Right lobe of liver (tissue), 6 donors: ENCODE data around the gene LDB2. TPM values are rescaled to one million over a fixed set of nuclear protein-coding genes. Genes with fewer than 3 reads are reported as not detected.

ENCODE experiments used
- ATAC-seq, 4 donors: fragments of 200-7000 bp; cut with Tn5 transposase; one replicate each; pipeline ENCODE4 v1.9.1; 2020; ENCODE audit warnings: mild to moderate bottlenecking in 4 of 4, moderate library complexity in 4 of 4
- DNase-seq, 3 donors: peaks; one replicate each; pipeline ENCODE4 v3.0.0-alpha.2; 2020
- H3K27ac ChIP-seq, 3 donors: fragments of 200-600 bp; one replicate each; pipeline ENCODE4 v1.8.0; 2022
- H3K27me3 ChIP-seq, 2 donors: fragments of 200-600 bp; one replicate each; pipeline ENCODE4 v1.8.0; 2022
- H3K36me3 ChIP-seq, 4 donors: fragments of 200-600 bp; sonication (generic) in 1 of 4; one replicate each; pipeline versions ENCODE4 v1.5.1 to v1.8.0; 2017 to 2022; ENCODE audit warnings: control low read depth in 1 of 4
- H3K4me1 ChIP-seq, 4 donors: fragments of 200-600 bp; sonication (generic) in 1 of 4; one replicate each; pipeline versions ENCODE4 v1.5.1 to v1.8.0; 2017 to 2022; ENCODE audit warnings: control low read depth in 1 of 4
- H3K4me3 ChIP-seq, 3 donors: fragments of 200-600 bp; one replicate each; pipeline ENCODE4 v1.8.0; 2022
- H3K9me3 ChIP-seq, 4 donors: fragments of 200-600 bp; sonication (generic) in 1 of 4; one replicate each; pipeline versions ENCODE4 v1.5.1 to v1.8.0; 2017 to 2022; ENCODE audit warnings: control low read depth in 1 of 4
- POLR2A ChIP-seq: fragments of 450-650 bp; IDR thresholded peaks from one replicate; pipeline ENCODE4 v1.6.1; 2017; ENCODE audit warnings: antibody characterized with exemption, mild to moderate bottlenecking
- WGBS: methylation state at CpG from one replicate; pipeline ENCODE4 v1.1.6; 2018; ENCODE audit warnings: low coverage, low lambda C conversion rate; ENCODE audit not compliant: insufficient coverage; ENCODE audit errors: missing lambda C conversion rate; 5-methylcytosine and 5-hydroxymethylcytosine counted together
- intact Hi-C, 2 donors: fragments of 100-400 bp; cut with DNase I; formaldehyde crosslinking; loops; one replicate each; pipeline versions ENCODE4 v1.11.2 to v1.14.1; 2022
- total RNA-seq, 6 experiments: library from RNA; depleted of rRNA in 2 of 6; stranded (reverse); fragments of >200 nt in 2 of 6; fragmentation: NEBNext Ultra II Directional in 3 of 6; extraction: Animal tissue kit (Norgen Biotek cat#: 25700) in 3 of 6; gene quantifications; one replicate each; pipeline versions ENCODE4 v1.1.0 to v1.2.4, GENCODE V29; 2016 to 2023
- TF ChIP-seq, protein P1 (sequence below), 4 donors: fragments of 200-600 bp in 3 of 4; fragments of 450-650 bp in 1 of 4; IDR thresholded peaks; one replicate each; pipeline versions ENCODE4 v1.5.1 to v1.8.0; 2016 to 2022; ENCODE audit warnings: antibody characterized with exemption in 4 of 4, mild to moderate bottlenecking in 2 of 4
- donor health status: DM: no; HTN: yes; CAD: no.
- donor health status: DM: no; HTN: no; CAD: no.
- donor health status: DM: no; HTN: no; CAD: no.
- donor health status: DM: no; HTN: yes; CAD: no.
- donor health status: DM: no; HTN: yes; CAD: no.

The LDB2 gene
- total RNA-seq, 6 experiments from 2014 or later, result 11.4 to 26.6 (median 17.3) TPM

DNA sequence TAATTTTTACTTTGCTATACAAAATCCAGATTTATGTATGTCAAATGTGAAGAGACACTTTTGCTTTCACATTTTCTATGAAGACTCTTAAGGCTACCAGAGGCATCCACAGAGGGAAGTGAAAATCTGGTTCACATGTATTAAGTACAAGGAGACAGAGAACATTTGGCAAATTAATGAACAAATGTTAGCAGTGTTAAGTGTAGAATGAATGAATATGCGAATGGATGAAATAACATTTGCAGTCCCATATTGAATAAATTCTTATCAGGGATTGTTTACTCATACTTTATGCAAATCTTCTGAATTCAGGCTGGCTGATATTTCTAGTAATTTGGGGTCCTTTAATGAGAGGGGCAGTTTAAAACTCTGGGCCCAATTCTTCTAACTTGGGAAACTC is 159.9 kb downstream of the LDB2 start:
- no peak overlapping the region for H3K27ac ChIP-seq
- WGBS, result 71% methylated on average over 1 of the region's 1 CpG
- ATAC-seq (no peak), DNase-seq (no peak)
- H3K4me1 ChIP-seq, result no peaks in the 10 kb centered on the region
- no peaks in the 10 kb centered on the region for H3K27me3 ChIP-seq
- TF ChIP-seq, protein P1, sequence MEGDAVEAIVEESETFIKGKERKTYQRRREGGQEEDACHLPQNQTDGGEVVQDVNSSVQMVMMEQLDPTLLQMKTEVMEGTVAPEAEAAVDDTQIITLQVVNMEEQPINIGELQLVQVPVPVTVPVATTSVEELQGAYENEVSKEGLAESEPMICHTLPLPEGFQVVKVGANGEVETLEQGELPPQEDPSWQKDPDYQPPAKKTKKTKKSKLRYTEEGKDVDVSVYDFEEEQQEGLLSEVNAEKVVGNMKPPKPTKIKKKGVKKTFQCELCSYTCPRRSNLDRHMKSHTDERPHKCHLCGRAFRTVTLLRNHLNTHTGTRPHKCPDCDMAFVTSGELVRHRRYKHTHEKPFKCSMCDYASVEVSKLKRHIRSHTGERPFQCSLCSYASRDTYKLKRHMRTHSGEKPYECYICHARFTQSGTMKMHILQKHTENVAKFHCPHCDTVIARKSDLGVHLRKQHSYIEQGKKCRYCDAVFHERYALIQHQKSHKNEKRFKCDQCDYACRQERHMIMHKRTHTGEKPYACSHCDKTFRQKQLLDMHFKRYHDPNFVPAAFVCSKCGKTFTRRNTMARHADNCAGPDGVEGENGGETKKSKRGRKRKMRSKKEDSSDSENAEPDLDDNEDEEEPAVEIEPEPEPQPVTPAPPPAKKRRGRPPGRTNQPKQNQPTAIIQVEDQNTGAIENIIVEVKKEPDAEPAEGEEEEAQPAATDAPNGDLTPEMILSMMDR (IDR thresholded peaks at IDR 0.05), result no peak
- no peak for TF ChIP-seq POLR2A
- H3K9me3 ChIP-seq, result no peaks in the 10 kb centered on the region
- intact Hi-C loops, result no loop called here
- H3K36me3 ChIP-seq, result no peaks in the 10 kb centered on the region
- H3K4me3 ChIP-seq, result no peak overlapping the region

- ATAC-seq (no peak), DNase-seq (no peak)
- Histone ChIP-seq H3K27me3 (no peaks in the 10 kb centered on the region), H3K36me3 (no peaks in the 10 kb centered on the region), H3K4me3 (no peak overlapping the region), H3K4me1 (no peaks in the 10 kb centered on the region), H3K9me3 (no peaks in the 10 kb centered on the region), H3K27ac (no peak overlapping the region)
- intact Hi-C loops, result no loop called here
- WGBS, result 62% methylated on average over 4 of the region's 4 CpGs
- no peak for TF ChIP-seq POLR2A
- TF ChIP-seq, protein P1 (IDR thresholded peaks at IDR 0.05), result no peak
Measured at GRCh38 chr4:16733509-16733908, 164.9 kb downstream of the LDB2 start.

- no peaks in the 10 kb centered on the region for H3K36me3 ChIP-seq
- no peak for DNase-seq
- H3K4me3 ChIP-seq, result no peak overlapping the region
- no peak overlapping the region for H3K27ac ChIP-seq
- H3K4me1 ChIP-seq, result no peaks in the 10 kb centered on the region
- WGBS, result 68% methylated on average over 6 of the region's 6 CpGs
- H3K9me3 ChIP-seq, result no peaks in the 10 kb centered on the region
- no peak for ATAC-seq
- TF ChIP-seq, protein P1 (IDR thresholded peaks at IDR 0.05), result no peak
- intact Hi-C loops, result no loop called here
- H3K27me3 ChIP-seq, result no peaks in the 10 kb centered on the region
Measured at GRCh38 chr4:16732741-16733140, 165.7 kb downstream of the LDB2 start.

DNA sequence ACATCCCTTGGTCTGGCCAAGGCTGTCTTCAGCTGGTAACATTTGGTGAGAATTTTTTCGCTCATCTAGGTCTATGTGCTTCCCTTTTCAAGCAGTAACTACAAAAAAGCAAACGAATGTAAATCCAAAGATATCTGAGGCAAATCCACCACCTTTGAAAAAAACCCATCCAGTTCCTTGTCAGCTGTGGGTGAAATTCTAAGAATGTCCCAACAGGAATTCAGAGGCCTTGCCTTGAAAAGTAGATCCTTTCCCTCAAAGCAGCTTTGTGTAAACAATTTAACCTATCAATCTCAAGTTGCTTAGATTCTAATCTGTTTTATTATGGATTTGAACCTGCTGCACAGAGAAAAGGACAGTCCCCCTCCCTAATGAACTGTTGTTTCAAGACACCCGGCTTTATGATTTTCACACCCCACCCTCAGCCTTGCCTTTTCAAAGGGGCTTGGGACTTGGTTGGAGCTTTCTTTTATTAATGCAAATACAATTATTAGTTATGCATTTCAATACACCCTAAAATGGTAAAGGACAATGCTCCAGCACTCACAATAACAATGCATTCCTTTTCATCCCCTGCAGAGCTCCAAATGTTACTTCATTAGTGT is 166.6 kb downstream of the LDB2 start:
- DNase-seq (no peak), ATAC-seq (no peak)
- H3K27me3 ChIP-seq, result no peaks in the 10 kb centered on the region
- H3K4me3 ChIP-seq, result no peak overlapping the region
- 79% methylated on average over 3 of the region's 3 CpGs for WGBS
- no peak overlapping the region for H3K27ac ChIP-seq
- no peaks in the 10 kb centered on the region for H3K36me3 ChIP-seq
- TF ChIP-seq, protein P1 (IDR thresholded peaks at IDR 0.05), result no peak
- TF ChIP-seq POLR2A, result no peak
- H3K4me1 ChIP-seq, result no peaks in the 10 kb centered on the region
- intact Hi-C loops, result no loop called here
- no peaks in the 10 kb centered on the region for H3K9me3 ChIP-seq
